Endometrial microvascular endothelial cells (primary cell): ENCODE results near the gene PHLPP1. TPM values are rescaled to one million over a fixed set of nuclear protein-coding genes. Genes with fewer than 3 reads are reported as not detected.

Experiments
- in situ Hi-C: cut with HindIII; loops from 2 replicates; pipeline ENCODE4 v1.10.0; 2017; ENCODE audit warnings: low sequenced_read_pairs, low pct_unique_long_range_greater_than_20kb; ENCODE audit errors: inconsistent ontology term
- total RNA-seq: library from RNA; depleted of rRNA; stranded (reverse); fragments of >200 nt; gene quantifications from one replicate; pipeline ENCODE4 v1.2.3, GENCODE V29; 2015; ENCODE audit errors: inconsistent ontology term

PHLPP1 gene
- total RNA-seq, 1 donor from 2014 or later, result 6.4 TPM

GRCh38 chr18:62981566-62981965, 266.2 kb downstream of the PHLPP1 start:
- in situ Hi-C loops, result no loop called here

- in situ Hi-C loops, result no loop called here
Observed at GRCh38 chr18:62982600-62983251, 267.4 kb downstream of the PHLPP1 start.

GRCh38 chr18:62984656-62985315, 269.4 kb downstream of the PHLPP1 start:
- in situ Hi-C loops, result no loop called here

GRCh38 chr18:62986490-62986889, 271.1 kb downstream of the PHLPP1 start:
- in situ Hi-C loops, result no loop called here

- in situ Hi-C loops, result no loop called here
Observed at GRCh38 chr18:62987055-62987830, 271.9 kb downstream of the PHLPP1 start.

GRCh38 chr18:62987859-62988258, 272.5 kb downstream of the PHLPP1 start:
- in situ Hi-C loops, result no loop called here

GRCh38 chr18:62988471-62988870, 273.1 kb downstream of the PHLPP1 start:
- in situ Hi-C loops, result no loop called here

- in situ Hi-C loops, result no loop called here
Observed at GRCh38 chr18:62989195-62989594, 273.9 kb downstream of the PHLPP1 start.

- in situ Hi-C loops, result no loop called here
Observed at GRCh38 chr18:62990653-62991052, 275.3 kb downstream of the PHLPP1 start.

- in situ Hi-C loops, result no loop called here
Observed at GRCh38 chr18:62991389-62991788, 276.0 kb downstream of the PHLPP1 start.

- in situ Hi-C loops, result no loop called here
Observed at GRCh38 chr18:62991959-62992358, 276.6 kb downstream of the PHLPP1 start.

- in situ Hi-C loops, result no loop called here
Observed at GRCh38 chr18:62992877-62993365, 277.6 kb downstream of the PHLPP1 start.

GRCh38 chr18:62996566-62996965, 281.2 kb downstream of the PHLPP1 start:
- in situ Hi-C loops, result no loop called here

GRCh38 chr18:62997076-62997475, 281.7 kb downstream of the PHLPP1 start:
- in situ Hi-C loops, result no loop called here

GRCh38 chr18:62998443-62998842, 283.1 kb downstream of the PHLPP1 start:
- in situ Hi-C loops, result no loop called here

GRCh38 chr18:62999392-62999791, 284.1 kb downstream of the PHLPP1 start:
- in situ Hi-C loops, result no loop called here

- in situ Hi-C loops, result no loop called here
Observed at GRCh38 chr18:62999921-63000320, 284.6 kb downstream of the PHLPP1 start.

- in situ Hi-C loops, result no loop called here
Observed at GRCh38 chr18:63000839-63001238, 285.5 kb downstream of the PHLPP1 start.

GRCh38 chr18:63001861-63002260, 286.5 kb downstream of the PHLPP1 start:
- in situ Hi-C loops, result no loop called here

GRCh38 chr18:63002305-63002704, 287.0 kb downstream of the PHLPP1 start:
- in situ Hi-C loops, result no loop called here
